Neural cell (in vitro differentiated cells): ENCODE results near the gene HIVEP1.

Experiments used
- CTCF ChIP-seq: fragments of 450-650 bp; IDR thresholded peaks from 2 replicates; pipeline ENCODE4 v1.5.1; 2014; ENCODE audit warnings: antibody characterized with exemption, mild to moderate bottlenecking, moderate library complexity; ENCODE audit not compliant: poor library complexity, severe bottlenecking
- POLR2AphosphoS5 ChIP-seq: IDR thresholded peaks from 2 replicates; pipeline ENCODE4 v1.6.1; 2012
- RAD21 ChIP-seq: fragments of 450-650 bp; conservative IDR thresholded peaks from 2 replicates; pipeline ENCODE4 v1.6.1; 2014; ENCODE audit warnings: antibody characterized with exemption, mild to moderate bottlenecking, moderate library complexity
- REST ChIP-seq: IDR thresholded peaks from 2 replicates; pipeline ENCODE4 v1.6.1; 2012; ENCODE audit warnings: borderline replicate concordance
- TAF1 ChIP-seq: IDR thresholded peaks from 2 replicates; pipeline ENCODE4 v1.6.1; 2012; ENCODE audit warnings: low read depth

- TF ChIP-seq TAF1: no peak
- TF ChIP-seq CTCF: no peak
- TF ChIP-seq REST: no peak
- TF ChIP-seq RAD21: no peak
- TF ChIP-seq POLR2AphosphoS5: no peak
Measured at GRCh38 chr6:12182676-12183075, 170.6 kb downstream of the HIVEP1 start.
